EL (cell line): Measurements from ENCODE around the gene CMAS.
"Not testable (repeated sequence)": the region's sequence is repeated elsewhere in the genome, so short reads cannot be mapped to it uniquely, and the experiment has no call there.

Experiments
- DNase-seq: peaks from one replicate; pipeline ENCODE4 v3.0.0-alpha.2; 2016

CMAS gene

DNA sequence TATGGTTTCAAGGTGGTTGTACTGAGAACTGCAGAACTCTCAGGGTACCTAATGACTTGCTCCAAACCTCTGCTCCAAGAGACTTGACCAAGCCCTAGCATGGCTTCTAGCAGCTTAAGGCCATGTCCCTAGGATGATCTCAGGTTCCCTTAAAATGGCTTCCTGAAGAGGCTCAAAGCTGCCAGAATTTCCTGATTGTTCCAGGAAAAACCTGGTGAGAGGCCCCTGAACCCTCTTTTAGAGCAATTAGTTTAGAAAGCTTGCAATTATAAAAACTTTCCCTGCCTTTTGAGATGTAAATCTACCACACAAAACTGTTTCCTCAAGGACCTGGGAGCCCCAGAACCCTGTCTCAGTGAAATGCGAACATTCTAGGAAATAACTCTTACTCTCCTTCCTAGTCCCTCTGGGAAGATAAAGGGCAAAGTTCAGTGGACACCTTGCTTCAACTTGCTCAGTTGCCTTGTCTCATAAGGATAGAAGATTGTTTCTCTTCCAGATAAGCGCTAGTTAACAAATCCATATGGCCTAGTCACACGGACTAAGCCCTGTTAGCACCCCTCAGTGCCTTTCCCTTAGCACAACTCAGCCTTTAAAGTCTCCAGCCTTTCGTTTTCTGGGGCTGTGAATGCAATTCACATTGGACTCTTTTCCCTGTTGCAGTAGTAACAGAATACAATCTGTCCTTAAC lies 2.5 kb downstream of the CMAS start:
- no peak for DNase-seq

DNA sequence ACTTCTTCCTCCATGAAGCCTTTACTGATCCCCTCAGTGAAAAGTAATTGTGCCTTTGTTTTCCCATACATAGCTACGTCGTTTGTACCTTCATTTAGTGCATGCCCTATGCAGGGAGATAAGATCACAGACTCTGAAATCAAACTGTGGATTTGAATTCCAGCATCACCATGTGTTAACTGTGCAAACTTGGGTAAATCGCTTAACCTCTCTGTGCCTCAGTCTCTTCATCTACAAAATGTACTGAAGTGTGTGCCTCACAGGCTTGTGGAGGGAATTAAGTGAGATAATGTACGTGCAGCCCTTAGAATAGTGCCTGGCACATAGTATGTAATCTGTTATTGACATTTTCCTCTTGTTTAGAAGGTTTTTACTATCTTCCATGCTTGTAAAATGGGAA lies 4.1 kb downstream of the CMAS start:
- DNase-seq: no peak

DNA sequence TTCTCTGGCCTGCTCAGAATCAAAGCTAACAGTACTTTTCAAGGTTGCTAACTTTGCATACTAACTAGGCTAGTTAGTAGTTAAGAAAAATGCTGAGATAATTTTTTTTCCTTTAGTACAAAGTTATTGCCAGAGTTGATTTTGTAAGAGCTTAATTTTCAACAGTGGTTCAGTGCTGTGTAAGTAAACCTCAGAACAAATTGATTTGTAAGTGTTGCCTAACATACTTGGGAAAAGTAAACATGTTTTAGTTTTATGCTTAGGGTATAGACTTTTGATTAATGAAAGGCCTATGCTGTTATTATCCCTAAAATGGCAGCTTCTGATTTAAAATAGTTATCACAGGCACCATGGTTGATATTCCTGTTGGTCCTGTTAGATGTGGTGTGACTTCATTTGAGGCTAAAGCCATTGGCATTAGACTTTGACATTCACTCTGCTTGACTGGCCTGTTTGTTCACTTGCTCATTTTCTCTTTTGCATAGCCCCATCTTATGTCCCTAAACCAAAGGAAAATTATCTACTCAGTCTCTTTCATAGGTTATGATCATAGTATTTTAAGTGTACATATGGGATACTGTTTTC lies 5.2 kb downstream of the CMAS start:
- DNase-seq: no peak

DNA sequence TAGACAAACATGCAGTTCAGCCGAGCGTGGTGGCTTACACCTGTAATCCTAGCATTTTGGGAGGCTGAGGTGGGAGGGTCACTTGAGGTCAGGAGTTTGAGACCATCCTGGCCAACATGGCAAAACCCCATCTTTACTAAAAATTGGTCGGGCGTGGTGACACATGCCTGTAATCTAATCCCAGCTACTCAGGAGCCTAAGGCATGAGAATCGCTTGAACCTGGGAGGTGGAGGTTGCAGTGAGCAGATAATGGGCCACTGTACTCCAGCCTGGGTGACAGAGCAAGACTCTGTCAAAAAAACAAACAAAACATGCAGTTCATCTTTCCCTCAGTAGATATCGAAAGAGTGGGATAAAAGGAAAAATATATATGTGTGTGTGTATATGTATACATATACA lies 7.0 kb downstream of the CMAS start:
- DNase-seq: not testable (repeated sequence)

DNA sequence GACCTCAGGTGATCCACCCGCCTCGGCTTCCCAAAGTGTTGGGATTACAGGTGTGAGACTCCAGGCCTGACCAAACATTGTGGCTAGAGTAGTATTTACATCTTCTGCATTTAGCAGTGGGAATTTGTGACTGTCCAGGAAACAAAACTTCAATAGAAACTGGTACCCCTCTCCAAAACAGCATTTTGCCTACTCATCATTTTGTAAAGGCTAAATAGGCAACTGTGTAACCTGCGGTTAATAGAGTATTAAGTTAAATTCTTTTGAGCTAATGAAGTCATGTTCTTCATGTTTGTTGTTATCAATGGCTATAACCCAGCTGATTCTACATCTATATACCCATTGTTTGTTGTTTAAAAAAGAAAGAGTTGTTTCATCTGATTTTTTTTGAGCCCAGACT lies 8.1 kb downstream of the CMAS start:
- DNase-seq: no peak

DNA sequence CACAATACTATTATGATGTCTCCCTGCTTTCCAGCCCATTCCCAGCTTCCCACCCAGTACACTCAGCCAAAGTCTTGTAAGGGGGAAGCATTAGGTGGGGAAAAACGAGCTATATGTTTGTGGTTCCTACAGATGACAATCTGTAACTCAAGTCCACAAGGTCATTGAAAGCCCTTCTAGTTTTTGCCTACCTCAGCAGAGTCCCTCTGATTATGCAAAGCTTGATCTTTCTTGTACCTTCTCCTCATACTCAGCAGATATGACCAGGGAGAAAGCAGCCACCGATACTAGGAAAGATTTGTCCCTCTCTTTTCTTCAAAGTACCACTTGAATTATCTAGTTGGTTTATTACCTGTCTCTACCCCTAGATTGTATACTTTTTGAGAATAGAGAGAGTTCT lies 10.6 kb downstream of the CMAS start:
- no peak for DNase-seq

DNA sequence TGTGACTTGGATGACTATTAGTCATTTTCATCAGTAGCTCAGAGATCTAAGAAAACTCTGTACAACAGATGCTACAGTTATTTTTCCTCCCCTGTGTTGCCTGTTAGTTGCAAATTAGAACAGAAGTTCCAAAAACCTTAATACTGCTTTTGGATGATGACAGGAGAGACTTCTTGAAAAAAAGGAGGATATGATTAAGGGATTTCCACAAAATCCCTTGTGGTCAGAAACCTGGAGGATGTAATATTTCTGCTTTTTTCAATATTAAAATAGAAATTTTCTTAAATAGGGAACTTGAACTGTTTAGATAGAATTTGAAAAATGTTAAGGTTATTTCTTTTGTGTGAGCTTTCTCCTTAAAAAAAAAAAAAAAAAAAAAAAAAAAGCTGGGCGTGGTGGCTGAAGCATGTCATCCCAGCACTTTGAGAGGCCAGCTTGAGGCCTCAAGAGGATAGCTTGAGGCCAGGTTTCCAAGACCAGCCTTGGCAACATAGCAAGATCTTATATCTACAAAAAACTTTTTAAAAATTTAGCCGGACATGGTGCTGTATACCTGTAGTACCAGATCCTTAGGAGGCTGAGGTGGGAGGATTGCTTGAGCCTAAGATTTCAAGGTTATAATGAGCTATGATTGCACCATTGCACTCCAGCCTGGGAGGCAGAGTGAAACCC lies 14.1 kb downstream of the CMAS start:
- no peak for DNase-seq

DNA sequence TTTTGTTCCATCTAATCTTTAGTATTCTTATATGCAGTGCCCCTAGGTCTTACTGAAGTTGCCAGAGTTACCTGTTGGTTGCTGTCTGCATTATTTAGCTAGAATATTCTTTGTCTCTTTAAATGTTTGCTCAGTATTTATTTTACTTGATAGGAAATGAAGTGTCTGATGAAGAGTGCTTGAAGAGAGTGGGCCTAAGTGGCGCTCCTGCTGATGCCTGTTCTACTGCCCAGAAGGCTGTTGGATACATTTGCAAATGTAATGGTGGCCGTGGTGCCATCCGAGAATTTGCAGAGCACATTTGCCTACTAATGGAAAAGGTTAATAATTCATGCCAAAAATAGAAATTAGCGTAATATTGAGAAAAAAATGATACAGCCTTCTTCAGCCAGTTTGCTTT lies 18.9 kb downstream of the CMAS start:
- DNase-seq: no peak

DNA sequence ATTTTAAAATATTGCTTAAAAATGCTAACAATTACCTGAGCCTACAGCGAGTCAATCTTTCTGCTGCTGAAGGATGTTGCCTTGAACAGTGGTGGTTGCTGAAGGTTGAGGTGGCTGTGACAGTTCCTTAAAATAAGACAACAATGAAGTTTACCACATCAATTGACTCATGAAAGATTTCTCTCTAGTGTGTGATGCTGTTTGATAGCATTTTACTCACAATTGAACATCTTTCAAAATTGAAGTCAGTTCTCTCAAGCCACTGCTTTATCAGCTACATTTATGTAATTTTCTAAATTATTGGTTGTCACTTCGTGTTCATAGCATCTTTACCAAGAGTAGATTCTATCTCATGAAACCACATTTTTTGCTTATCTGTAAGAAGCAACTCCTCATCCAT lies 20.3 kb downstream of the CMAS start:
- no peak for DNase-seq

DNA sequence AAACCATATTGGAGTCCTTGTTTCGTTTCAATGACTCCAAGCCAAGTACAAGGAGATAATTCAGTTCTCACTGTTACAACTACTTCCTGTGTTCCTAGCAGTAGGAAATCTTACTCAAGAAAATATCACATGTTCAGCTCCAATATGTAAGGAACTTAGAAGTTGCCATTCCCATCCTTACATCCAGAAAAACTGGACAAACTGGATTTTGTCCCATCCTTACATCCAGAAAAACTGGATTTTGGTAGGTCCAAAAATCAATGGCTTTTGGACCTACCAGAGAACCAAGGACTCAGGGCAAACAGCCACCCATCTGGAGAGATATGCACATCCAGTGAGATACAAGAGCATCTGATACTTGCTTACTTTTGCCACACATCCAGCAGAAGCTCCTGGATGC lies 23.8 kb downstream of the CMAS start:
- DNase-seq: no peak

DNA sequence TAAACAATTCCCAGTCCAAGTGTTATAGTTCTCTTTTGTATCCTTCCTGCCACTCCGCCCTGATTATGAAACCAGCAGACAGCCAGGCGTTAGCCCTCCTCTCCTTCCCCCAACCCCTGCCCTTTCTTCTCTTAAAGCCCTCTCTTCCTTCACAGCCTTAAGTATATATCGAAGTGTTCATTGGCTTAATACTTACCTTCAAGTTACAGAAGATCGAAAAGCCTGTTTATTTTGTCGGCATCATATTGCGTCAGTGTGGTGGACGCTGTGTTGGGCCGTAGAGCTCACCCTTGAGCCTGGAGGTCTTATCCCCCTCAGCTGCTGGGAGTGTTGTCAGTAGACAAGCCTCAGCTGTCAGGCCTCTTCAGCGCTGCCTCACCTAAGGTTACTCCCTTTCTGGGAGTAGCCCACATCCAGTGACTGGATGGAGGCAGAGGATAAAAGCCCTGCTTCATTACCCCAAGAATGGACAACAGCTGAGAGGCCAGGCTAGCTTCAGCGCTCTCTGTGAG lies 36.2 kb downstream of the CMAS start:
- no peak for DNase-seq

DNA sequence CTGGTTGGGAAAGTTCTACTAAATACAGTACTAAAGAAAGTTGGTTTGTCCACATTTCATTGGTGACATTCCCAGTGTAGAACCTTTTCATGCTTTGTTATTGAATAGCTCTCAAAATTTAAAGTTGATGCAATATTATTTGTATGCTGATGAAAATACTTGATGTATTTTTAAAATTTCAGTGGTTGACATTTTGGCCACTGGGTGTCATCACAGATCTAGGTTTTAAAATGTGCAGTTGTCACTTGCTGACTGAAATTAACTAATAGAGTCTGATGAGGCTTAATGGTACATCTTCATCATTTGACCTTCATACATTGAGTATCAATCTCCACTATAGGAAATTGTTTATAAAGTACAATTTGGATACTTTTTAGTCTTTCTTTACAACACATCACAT lies 37.1 kb downstream of the CMAS start:
- DNase-seq: peak; percentile 25

DNA sequence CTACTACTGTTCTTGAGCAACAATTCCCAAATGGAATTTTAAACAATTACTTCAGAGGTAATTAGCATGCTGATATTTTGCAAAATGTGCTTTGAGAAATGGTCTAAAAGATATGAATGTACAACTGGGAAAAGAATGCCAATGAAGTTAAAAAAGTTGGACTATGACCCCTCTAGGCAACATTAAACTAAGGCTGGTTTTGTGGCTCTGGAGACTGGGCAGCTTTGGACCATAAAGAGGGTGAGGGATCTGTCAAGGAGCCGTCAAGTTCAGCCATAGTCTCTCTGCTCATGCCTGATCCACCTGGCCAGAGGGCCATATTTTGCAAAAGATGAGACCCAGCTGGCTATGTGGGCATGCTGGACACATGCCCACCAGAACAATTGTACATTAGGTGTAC lies 38.8 kb downstream of the CMAS start:
- DNase-seq: no peak

DNA sequence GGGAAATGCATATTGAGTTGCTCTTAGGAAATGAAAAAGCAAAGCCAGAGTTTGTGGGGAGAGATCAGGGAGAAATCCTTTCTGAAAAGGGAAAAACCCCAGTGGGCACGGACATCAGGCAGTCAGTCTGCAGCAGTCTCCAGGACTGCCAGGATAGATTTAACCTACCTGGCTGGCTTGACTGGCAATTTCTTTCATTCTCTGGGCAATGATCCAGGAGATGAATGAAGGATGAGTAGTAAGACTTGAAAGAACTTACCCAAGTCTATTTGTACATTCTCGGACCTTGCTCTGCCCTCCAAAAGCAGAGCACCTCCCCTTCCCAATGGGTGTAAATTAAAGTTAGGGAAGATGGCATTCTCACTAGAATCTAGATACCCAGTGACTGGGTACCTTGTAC lies 42.9 kb downstream of the CMAS start:
- no peak for DNase-seq

DNA sequence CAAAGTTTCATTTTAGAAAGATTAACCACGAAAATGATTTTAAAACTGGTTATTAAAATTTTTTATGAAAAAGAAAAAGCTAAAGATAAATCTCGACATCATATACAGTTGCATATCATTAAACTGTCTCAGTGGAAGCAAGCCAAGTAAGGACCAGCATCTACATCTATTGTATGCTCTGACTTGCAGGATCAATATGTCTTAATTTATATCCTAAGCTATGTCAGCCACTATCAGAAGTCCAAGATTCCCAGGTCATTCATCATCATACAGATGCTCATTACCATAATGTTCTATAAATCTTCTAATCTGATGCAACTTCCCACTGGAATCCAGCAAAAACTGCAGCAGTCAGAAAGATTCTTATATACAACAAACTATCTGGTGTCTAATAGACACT lies 43.5 kb downstream of the CMAS start:
- DNase-seq: no peak

DNA sequence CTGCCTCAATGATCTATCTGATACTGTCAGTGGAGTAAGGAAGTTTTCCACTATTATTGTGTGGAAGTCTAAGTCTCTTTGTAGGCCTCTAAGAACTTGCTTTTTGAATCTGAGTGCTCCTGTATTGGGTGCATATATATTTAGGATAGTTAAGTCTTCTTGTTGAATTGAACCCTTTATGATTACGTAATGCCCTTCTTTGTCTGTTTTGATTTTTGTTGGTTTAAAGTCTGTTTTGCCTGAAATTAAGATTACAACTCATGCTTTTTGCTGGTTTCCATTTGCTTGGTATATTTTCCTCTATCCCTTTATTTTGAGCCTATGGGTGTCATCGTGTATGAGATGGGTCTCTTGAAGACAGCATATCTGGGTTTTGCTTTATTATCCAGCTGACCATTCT lies 53.0 kb downstream of the CMAS start:
- DNase-seq: not testable (repeated sequence)

DNA sequence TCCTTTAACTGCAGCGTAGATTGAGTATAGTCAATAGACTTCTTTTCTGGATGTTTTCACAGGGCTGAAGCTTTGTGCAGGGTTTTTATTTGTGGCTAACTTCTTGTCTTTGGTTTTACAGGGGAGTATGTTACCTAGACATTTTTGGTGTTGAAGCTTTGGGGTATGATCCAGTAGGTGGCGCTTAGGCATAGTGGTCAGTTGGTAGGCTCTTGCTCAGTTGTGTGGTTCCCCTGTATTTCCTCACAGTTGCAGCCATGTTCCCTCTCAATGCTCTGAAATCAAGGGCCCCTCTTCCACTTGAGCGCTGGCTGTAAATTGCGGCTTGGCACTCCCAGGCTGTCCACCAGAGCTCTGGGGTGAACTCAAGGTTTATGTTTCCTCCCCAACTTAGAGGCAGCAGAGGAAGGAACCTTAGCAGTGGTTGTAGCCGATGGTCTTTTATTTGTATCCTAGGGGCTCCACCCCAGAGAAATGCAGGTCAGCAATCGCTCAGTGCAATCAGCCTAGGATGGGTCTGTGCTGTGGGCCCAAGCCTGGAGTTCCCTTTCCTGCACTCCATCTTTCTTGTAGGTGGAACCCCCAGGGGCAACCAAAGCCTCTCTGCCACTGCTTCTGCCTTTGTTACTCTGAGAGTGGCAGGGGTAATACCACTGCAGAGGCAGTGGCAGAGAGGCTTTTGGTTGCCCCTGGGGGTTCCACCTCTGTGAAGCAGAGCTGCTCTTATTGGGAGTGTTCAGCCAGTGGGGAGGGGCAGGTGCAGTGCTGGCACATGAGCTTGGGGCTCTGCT lies 55.1 kb downstream of the CMAS start:
- DNase-seq: peak; percentile 55

DNA sequence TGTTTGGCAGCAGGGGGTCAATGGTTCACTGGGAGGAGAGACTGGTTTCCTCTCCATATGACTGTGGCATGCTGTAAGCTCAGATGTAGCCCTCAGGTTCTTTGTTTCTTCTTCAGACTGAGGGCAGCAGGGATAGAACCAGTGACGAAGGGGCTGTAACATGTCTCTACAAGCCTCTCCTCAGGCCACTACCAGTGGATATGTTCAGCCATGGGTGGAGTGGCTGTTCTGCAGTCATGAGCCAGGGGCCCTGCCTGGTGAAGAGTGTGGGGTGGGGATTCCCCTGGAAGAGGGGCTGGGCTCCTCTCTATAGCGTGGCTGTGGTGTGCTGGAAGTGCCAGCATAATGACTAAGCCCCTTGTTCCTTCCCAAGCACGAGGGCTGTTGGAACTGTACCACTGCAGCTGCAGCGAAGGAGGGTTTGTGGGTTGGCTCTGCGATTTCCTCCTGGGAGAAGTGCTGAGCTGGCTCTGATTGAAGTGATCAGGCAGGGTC lies 55.8 kb downstream of the CMAS start:
- DNase-seq: peak; percentile 76

DNA sequence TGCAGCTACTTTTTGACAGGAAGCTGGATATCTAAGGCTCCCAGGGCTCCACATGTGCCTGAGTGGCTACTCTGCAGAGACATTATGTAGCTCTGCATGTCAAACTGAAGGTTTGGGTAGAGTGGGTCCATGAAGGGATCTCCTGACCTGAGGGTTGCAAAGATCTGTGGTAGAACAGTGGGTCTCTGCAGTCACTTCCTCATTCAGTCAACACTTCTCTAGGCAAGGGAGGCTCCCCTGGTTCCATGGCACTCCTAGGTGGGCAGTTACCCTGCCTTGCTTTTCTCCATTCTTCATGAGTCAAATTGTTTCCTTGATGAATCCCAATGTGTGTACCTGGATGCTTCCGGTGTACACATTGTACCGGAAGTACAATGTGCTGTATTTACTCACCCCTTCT lies 57.4 kb downstream of the CMAS start:
- no peak for DNase-seq

DNA sequence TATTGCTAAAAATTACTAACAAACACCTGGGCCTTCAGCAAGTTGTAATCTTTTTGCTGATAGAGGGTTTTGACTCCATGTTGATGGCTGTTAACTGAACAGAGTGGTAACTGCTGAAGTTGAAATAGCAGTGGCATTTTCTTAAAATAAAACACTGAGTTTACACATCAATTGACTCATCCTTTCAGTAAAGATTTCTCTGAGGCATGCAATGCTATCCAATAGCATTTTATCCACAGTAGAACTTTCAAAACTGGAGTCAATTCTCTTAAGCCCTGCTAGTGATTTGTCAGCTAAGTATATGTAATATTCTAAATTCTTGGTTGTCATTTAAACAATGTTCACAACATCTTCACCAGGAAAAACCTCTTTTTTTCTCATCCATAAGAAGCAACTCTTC lies 59.5 kb downstream of the CMAS start:
- no peak for DNase-seq

DNA sequence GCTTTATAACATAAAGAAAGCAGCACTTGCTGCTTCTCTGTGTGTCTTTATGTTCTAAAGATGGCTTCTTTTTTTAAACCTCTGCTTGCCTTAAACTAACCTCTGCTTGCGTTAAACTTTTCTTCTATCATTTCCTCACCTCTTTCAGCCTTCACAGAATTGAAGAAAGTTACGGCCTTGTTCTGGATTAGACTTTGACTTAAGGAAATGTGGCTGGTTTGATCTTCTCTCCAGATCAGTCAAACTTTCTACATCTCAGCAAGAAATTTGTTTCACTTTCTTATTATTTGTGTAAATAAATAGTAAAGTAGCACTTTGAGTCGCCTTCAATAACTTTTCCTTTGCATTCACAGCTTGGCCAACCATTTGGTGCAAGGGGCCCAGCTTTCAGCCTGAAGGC lies 64.2 kb downstream of the CMAS start:
- no peak for DNase-seq
